GM12864 (cell line): ENCODE results near the gene ERF.

Source experiments
- DNase-seq: peaks from one replicate; pipeline ENCODE4 v3.0.0-alpha.2; 2011; ENCODE audit warnings: low read depth
- H3K4me3 ChIP-seq: 2 replicates; pipeline ENCODE4 v1.5.1; 2011; ENCODE audit warnings: mild to moderate bottlenecking, low read depth, low read length, control low read depth
- TF ChIP-seq, protein P1 (sequence below): IDR thresholded peaks from 2 replicates; pipeline ENCODE4 v1.5.1; 2011; ENCODE audit warnings: low read depth, mild to moderate bottlenecking, moderate library complexity, low read length, control low read depth, inconsistent platforms; ENCODE audit errors: missing control alignments

Gene ERF

DNA sequence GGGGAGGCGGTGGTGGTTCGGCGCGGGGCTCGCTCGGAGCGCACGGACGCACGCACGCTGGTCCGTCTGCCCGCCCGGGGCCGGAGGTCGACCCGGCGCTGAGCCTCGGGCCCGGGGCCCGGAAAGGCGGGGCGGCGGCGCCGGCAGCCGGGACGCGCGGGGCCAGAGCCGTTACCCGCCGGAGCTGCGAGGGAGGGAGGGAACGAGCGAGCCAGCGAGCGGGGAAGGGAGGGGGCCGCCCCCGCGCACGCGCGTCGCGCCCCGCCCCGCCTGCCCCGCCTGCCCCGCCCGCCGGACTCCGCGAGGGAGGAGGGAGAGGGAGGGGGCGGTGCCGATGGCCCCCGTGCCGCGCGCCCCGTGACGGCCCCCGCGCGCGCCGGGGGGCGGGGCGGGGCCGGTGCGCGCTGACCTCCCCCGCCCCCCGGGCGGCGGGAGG, 29.2 kb upstream of the ERF start:
- H3K4me3 ChIP-seq = peak overlapping the region; percentile 52; the same call in 1 of the 2 replicates
- no peak for DNase-seq
- TF ChIP-seq, protein P1, sequence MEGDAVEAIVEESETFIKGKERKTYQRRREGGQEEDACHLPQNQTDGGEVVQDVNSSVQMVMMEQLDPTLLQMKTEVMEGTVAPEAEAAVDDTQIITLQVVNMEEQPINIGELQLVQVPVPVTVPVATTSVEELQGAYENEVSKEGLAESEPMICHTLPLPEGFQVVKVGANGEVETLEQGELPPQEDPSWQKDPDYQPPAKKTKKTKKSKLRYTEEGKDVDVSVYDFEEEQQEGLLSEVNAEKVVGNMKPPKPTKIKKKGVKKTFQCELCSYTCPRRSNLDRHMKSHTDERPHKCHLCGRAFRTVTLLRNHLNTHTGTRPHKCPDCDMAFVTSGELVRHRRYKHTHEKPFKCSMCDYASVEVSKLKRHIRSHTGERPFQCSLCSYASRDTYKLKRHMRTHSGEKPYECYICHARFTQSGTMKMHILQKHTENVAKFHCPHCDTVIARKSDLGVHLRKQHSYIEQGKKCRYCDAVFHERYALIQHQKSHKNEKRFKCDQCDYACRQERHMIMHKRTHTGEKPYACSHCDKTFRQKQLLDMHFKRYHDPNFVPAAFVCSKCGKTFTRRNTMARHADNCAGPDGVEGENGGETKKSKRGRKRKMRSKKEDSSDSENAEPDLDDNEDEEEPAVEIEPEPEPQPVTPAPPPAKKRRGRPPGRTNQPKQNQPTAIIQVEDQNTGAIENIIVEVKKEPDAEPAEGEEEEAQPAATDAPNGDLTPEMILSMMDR = no peak

DNA sequence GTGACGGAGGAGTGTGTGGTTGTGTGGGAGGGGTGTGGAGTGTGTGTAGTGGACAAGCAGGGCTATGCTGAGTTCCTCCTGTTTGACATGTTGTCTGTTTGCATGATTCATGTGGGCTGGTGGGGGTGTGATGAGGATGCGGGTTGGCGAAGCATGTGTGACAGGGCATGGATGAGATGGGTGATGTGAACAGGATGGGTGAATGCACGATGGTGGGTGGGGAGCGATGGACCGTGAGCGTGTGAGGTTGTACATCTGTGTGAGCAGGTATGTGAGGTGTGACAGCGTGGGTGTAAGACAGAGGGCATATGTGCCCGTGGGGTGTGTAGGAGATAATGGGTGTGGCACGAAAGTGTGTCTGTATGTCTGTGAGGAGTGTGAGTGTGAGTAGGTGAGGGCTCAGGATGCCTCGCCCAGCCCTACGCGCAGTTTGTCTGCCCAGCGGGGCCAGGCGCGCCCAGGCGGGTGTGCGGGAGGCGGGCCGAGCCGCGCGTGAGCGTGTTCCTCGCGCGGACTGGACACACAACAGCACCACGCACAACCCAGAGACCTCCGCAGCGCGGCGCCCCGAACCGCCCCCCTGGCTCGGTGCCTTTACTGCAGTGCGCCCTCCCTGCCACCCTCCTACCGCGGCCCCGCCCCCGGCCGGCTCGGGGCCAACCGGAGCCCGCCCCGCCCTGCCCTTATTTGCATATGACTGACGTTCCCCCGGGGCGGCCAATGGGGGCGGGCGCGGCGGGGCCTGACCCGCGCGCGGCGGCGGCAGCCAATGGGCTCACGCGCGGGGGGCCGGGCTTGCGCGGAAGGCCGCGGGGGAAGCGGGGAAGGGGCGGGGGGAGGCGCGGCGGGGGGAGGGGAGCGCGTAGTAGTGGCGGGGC, 28.5 kb upstream of the ERF start:
- DNase-seq = no peak
- H3K4me3 ChIP-seq = peak overlapping the region; percentile 64
- TF ChIP-seq, protein P1 = no peak

DNA sequence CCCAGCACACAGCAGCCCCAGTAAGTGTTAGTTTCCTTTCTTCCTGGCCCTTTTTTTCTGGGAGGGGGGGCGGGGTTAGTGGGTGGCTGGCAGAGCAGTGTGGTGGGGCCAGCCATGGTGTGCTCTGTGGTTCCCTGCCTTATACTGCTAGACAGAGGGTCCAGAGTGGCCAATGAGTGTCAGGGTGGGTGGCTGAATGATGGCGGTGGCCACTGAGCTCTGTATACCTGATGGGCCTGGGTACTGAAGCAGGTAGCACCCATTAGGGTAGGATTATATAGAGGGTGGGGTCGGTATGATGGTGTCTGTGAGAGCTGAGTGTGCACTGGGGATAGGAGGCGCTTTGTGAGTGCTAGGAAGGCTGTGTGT, 27.9 kb upstream of the ERF start:
- H3K4me3 ChIP-seq = peak overlapping the region; percentile 64; the same call in 1 of the 2 replicates
- DNase-seq = no peak

DNA sequence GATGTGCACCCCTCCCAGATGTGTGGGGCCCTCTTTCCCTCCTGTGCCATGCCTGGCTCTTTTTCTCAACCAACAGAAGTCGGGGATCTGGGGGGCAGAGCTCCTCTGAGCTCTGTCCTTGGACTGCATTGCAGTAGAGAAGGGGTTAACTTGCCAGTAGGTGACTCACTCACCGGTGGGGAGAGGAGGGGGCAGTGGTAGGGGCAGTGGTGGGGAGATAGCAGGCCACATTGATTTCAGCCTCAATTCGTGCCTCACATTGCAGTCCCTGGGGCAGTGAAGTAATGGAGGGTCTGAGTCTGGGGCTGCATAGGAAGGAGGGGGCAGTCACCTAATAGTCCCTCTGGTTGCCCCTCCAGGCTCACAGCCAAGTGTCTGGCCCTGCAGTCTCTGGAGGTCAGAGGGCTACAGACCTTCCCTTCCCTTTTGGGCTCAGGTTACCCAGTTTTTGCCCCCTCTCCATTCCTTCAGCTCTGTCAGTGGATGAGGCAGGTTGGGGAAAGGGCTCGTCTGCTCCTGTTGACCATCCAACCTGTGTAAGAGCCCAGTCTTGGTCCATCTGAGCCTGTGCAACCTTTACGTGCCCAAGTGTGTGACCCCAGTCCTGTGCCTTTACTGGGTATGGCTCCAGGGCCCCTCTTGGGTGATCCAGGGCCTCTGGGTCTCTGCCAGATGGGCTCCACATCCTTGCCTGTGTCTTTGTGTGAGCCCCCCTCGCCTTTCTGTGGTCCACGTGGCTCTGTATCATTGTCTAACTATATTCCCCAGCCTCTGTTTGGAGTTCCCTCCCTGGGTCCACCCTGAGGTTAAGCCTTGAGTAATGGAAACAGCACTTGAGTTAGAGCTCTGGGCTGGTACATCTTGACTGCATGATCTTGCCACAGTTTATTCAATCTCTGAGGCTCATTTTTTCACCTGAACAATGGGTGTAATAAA, 27.2 kb upstream of the ERF start:
- no peak for DNase-seq
- TF ChIP-seq, protein P1 = no peak
- H3K4me3 ChIP-seq = no peak overlapping the region; the same call in 1 of the 2 replicates

More for the DNA sequence above, 27.9 kb upstream of the ERF start:
- TF ChIP-seq, protein P1 = no peak

DNA sequence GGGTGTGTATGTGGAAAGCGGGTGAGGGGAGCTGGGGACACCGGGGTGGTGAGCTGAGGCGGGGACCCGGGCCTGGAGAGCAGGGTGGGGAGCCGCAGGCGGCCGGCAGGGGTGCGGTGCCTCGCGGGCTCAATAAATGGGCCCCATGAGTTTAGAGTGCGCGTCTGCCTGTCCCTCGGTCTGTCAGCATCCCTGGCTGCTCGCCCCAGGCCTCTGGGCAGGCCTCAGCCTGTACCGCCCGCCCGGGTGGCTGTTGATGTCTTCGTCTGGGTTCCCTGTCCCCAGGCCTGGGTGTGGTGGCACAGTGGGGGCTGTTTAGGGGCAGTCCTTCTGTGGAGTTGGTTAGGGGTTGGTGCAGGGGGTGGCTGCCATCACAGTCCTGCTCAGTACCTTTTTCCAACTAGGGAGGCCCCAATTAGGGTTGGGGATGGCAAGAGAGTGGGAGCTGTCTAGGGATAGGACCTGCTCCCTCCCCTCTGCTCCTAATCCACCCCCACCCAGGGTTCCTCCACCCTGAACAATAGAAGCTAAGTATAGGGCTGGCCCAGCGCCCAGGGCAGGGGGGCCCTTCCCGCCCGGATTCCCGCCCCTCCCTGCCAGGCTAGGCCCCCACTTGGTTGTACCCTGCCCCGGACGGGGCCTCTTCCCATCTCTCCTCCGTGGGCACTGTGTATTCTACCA, 26.4 kb upstream of the ERF start:
- no peak for DNase-seq
- peak overlapping the region; percentile 59 for H3K4me3 ChIP-seq
- TF ChIP-seq, protein P1 = peak; percentile 17

DNA sequence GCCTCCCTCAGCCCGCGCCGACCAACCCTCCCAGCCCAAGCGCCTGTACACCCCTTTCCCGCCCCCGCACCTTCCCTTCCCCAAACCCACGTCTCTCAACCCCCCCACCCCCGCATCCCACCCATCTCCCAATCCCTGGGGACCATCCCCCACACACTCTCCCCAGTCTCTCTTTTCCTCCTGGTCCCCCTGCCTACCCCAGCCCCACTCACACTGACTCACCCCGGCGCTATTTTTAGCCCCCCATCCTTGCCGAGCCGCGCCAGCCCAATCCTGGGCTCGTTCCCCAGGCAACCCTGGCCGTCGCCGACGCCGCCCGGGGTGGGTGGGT, 25.9 kb upstream of the ERF start:
- TF ChIP-seq, protein P1 = no peak
- peak overlapping the region; percentile 59 for H3K4me3 ChIP-seq
- no peak for DNase-seq
